ENCODE data around the gene METAP1D. TPM values are rescaled to one million over a fixed set of nuclear protein-coding genes. Genes with fewer than 3 reads are reported as not detected.

The METAP1D gene
- total RNA-seq, 3 donors from 2014 or later = 6.2 to 12.5 (median 7.8) TPM

DNA sequence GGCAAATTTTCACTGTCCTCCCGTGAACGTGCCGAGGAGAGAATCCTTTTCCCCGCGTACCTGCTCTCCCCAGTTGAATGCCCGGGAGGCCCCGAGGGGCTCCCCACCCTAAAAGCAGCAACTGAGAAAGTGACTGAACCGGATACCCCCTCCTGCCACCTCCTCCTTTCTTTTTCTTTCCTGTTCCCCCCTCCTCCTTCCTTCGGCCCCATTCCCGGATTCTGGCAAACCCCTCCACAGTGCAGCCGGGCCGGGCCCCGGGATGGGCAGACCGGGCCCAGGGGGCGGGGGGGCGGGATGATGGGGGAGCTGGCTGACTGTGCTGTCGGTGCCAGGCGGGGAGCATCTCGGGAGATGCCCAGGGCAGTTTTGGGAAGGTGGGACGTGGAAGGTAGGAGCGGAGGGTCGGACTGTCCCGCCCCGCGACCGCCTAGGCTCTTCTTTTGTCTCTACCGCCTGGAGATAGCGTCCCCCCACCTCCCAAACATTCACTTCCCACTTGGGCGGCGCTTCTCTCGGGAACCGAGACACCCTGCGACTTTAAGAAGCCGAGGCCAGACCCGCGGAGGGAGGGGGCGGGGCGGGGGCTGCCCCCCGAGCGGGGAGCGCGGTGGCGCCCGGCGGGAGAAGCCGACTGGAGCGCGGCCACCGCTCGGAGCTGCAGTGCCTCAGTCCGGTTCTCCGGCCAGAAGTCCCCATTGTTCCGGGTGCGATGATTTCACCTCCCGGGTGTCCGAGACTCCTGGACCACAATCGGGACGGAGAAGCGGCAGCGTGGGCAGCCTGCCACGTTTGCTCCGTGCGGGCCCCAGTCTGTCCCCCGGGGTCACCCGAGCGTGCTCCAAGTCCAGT lies 94.8 kb downstream of the METAP1D start:
- H3K36me3 ChIP-seq = no peaks in the 10 kb centered on the region
- DNase-seq (ENCODE audit: low spot score in 2 of 2) = no peak
- H3K27ac ChIP-seq = no peak overlapping the region
- H3K9me3 ChIP-seq = no peaks in the 10 kb centered on the region
- intact Hi-C loops (cut with DNase I; ENCODE audit: low total_unique reads) = no loop called here
- H3K27me3 ChIP-seq = peaks cover 19 to 100% of the 10 kb centered on the region in 2 donors
- TF ChIP-seq, protein P1, sequence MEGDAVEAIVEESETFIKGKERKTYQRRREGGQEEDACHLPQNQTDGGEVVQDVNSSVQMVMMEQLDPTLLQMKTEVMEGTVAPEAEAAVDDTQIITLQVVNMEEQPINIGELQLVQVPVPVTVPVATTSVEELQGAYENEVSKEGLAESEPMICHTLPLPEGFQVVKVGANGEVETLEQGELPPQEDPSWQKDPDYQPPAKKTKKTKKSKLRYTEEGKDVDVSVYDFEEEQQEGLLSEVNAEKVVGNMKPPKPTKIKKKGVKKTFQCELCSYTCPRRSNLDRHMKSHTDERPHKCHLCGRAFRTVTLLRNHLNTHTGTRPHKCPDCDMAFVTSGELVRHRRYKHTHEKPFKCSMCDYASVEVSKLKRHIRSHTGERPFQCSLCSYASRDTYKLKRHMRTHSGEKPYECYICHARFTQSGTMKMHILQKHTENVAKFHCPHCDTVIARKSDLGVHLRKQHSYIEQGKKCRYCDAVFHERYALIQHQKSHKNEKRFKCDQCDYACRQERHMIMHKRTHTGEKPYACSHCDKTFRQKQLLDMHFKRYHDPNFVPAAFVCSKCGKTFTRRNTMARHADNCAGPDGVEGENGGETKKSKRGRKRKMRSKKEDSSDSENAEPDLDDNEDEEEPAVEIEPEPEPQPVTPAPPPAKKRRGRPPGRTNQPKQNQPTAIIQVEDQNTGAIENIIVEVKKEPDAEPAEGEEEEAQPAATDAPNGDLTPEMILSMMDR (IDR thresholded peaks at IDR 0.05) = no peak
- TF ChIP-seq POLR2A (IDR thresholded peaks at IDR 0.05) = no peak
- TF ChIP-seq POLR2AphosphoS5 (IDR thresholded peaks at IDR 0.05) = no peak
- H3K4me3 ChIP-seq = peak overlapping the region; percentile 28 to 69 (median 38)
- H3K4me1 ChIP-seq = peaks cover 23 to 35% of the 10 kb centered on the region in 2 donors

DNA sequence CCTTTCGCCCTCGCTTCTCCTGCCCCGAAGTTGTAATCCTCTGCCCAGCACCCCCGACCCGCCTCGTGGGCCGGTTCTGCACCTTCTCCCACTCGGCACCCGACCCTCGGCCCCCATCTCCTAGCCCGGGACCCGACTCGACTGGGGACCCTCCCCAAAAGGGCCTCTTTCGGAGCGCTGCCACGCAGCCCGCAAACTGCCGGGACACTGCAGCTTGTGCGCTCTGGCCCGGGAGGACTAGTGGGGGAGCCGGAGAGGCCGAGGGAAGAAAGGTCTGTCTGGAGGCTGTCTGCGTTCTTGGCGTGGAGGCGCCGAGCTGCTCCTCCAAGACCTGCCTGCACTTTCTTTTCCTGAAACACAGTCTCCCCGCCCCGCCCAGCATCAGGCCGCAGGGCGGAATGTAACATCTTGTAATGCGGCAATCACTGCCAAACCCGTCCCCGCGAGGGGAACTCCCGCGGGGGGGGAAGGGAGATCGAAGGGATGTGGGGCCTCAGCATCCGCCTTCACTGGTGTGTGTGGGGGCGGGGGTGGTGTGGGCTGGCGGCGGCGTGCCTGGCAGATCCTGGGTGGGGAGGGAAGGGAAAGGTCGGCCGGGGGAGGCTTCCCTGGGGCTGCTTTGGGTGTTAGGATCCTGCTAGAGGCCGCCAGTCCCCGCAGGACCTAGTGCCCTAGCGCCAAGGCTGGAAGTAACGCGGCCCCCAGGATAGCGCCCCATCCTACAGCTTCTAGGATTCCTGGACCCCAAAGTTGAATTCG lies 95.6 kb downstream of the METAP1D start:
- H3K4me3 ChIP-seq = peak overlapping the region; percentile 28 to 69 (median 38)
- H3K9me3 ChIP-seq = no peaks in the 10 kb centered on the region
- H3K27ac ChIP-seq = no peak overlapping the region
- H3K36me3 ChIP-seq = no peaks in the 10 kb centered on the region
- peaks cover 23 to 36% of the 10 kb centered on the region in 2 donors for H3K4me1 ChIP-seq
- intact Hi-C loops (cut with DNase I; ENCODE audit: low total_unique reads) = no loop called here
- DNase-seq (ENCODE audit: low spot score in 2 of 2) = peak in 1 of 2 donors; percentile 71
- peaks cover 25 to 100% of the 10 kb centered on the region in 2 donors for H3K27me3 ChIP-seq
- peak in 2 of 3 donors; percentile 16 to 48 for TF ChIP-seq POLR2AphosphoS5 (IDR thresholded peaks at IDR 0.05)
- TF ChIP-seq POLR2A (IDR thresholded peaks at IDR 0.05) = no peak

DNA sequence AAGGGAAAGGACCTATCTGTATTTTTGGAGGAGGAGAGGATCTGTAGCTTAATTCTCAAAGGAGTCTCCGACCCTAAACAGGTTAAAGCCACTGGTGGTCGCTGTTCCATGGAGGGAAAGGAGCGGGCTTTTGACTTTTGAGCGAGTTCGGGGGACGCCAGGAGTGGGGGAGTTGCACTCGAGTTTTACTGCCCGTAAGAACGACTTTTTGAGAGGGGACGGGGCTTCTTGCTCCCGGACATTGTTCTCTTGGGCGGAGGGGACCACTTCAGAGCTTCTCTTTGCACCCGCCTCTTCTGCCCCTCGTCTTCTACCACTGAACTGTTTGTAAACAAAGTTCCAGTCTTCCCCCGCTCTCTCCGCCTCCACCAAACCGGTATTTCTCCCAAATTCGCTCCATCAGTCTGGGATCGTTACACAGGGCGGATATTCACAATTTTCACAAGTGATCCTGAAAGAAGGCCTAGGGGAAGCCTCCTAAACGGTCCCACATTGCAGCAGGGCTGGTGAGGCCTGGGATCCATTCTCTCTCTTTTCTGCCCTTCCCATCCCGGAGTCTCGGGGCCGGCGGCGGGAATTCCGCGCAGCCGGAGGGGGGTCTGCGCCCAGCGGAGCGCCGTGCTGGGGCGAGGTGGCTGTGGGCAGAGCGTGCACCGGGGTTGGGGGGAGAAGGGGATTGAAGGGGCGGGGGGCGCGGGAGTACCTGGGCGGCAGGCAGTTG lies 96.3 kb downstream of the METAP1D start:
- H3K27ac ChIP-seq = no peak overlapping the region
- DNase-seq (ENCODE audit: low spot score in 2 of 2) = no peak
- peak overlapping the region in 2 of 3 donors; percentile 38 to 69 for H3K4me3 ChIP-seq
- intact Hi-C loops (cut with DNase I; ENCODE audit: low total_unique reads) = no loop called here
- no peaks in the 10 kb centered on the region for H3K9me3 ChIP-seq
- H3K36me3 ChIP-seq = no peaks in the 10 kb centered on the region
- TF ChIP-seq POLR2AphosphoS5 (IDR thresholded peaks at IDR 0.05) = no peak
- TF ChIP-seq, protein P1 (IDR thresholded peaks at IDR 0.05) = no peak
- TF ChIP-seq POLR2A (IDR thresholded peaks at IDR 0.05) = no peak
- peaks cover 23 to 36% of the 10 kb centered on the region in 2 donors for H3K4me1 ChIP-seq
- H3K27me3 ChIP-seq = peaks cover 24 to 100% of the 10 kb centered on the region in 2 donors

DNA sequence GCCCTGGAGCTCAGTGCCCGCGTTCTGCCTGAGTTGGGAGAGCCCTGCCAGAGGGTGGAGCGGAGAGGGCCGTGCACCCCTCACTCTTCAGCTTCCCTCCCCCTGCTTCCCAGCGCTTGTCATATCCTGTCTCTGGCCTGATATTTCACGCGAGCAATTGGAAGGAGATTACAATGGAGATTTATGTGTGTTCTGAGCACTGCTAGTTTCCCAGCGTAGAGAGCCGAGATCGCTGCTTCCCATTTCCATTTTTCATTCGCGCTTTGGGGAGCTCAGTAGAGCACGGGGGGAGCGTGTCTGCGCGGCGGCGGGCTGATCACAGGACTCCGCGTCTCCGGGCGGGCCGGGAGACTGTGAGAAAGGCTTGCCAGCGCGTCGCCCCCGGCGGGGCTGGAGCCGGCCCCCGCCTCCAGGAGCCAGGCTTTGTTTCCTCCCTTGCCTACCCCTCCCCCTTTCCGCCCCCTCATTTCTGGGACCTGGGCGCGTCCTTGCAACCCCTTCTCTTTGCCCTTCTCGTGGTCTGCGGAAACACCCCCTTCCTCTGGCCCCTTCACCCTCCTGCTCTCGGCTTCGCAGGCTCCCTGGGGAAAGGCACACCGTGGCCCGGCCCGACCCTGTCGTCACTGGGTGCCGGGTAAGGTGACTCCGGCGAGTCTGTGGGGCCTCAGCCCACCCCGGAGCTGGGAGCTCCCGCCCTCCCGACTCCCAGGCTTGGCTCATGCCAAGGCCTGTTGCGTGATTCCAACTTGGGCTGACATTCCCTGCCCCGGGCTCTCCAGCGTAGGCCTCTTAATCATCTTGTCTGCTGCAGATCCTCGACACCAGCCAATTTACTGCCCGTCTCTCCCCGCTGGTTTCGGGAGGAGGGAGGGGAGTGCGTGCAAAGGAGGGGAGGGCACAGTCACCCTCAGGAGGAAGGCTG lies 97.1 kb downstream of the METAP1D start:
- DNase-seq (ENCODE audit: low spot score in 2 of 2) = no peak
- no peaks in the 10 kb centered on the region for H3K36me3 ChIP-seq
- peaks cover 27 to 100% of the 10 kb centered on the region in 2 donors for H3K27me3 ChIP-seq
- intact Hi-C loops (cut with DNase I; ENCODE audit: low total_unique reads) = no loop called here
- H3K9me3 ChIP-seq = no peaks in the 10 kb centered on the region
- peak overlapping the region; percentile 10 to 69 (median 38) for H3K4me3 ChIP-seq
- H3K4me1 ChIP-seq = peaks cover 23 to 36% of the 10 kb centered on the region in 2 donors
- no peak overlapping the region for H3K27ac ChIP-seq
- TF ChIP-seq, protein P1 (IDR thresholded peaks at IDR 0.05) = no peak
- no peak for TF ChIP-seq POLR2AphosphoS5 (IDR thresholded peaks at IDR 0.05)
- no peak for TF ChIP-seq POLR2A (IDR thresholded peaks at IDR 0.05)

Data from breast epithelium (tissue), 4 donors.